ENCODE data around the gene DNAH6.

The DNAH6 gene

DNA sequence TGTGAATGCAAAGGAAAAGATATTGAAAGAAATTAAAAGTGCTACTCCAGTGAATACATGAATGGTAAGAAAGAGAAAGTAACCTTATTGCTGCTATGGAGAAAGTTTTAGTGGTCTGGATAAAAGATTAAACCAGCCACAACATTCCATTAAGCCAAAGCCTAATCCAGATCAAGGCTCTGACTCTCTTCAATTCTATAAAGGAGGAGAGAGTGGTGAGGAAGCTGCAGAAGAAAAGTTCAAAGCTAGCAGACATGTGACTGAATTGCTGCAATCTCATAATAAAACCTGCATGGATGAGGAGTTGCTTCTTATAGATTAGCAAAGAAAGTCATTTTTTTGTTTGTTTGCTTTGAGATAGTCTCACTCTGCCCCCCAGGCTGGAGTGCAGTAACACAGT, 130.2 kb downstream of the DNAH6 start:
- TF ChIP-seq, protein P1, sequence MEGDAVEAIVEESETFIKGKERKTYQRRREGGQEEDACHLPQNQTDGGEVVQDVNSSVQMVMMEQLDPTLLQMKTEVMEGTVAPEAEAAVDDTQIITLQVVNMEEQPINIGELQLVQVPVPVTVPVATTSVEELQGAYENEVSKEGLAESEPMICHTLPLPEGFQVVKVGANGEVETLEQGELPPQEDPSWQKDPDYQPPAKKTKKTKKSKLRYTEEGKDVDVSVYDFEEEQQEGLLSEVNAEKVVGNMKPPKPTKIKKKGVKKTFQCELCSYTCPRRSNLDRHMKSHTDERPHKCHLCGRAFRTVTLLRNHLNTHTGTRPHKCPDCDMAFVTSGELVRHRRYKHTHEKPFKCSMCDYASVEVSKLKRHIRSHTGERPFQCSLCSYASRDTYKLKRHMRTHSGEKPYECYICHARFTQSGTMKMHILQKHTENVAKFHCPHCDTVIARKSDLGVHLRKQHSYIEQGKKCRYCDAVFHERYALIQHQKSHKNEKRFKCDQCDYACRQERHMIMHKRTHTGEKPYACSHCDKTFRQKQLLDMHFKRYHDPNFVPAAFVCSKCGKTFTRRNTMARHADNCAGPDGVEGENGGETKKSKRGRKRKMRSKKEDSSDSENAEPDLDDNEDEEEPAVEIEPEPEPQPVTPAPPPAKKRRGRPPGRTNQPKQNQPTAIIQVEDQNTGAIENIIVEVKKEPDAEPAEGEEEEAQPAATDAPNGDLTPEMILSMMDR (IDR thresholded peaks at IDR 0.05; ENCODE audit: insufficient read depth, low read length, poor library complexity, severe bottlenecking), result no peak

DNA sequence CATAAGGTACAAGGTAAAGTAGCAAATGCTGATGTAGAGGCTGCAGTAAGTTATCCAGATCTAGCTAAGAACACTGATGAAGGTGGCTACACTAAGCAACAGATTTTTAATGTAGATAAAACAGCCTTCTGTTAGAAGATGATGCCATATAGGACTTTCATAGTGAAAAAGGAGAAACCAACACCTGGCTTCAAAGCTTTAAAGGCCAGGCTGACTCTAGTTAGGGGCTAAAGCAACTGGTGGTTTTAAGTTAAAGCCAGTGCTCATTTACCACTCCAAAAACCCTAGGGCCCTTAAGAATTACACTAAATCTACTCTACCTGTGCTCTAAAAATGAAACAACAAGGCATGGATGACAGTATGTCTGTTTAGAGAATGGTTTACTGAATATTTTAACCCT, 131.0 kb downstream of the DNAH6 start:
- Histone ChIP-seq H3K36me3 (ENCODE audit: control insufficient read depth, insufficient read depth, low read length) (no peaks in the 10 kb centered on the region), H3K4me3 (replicated peaks; ENCODE audit: low read depth, low read length) (no peak overlapping the region), H3K27me3 (replicated peaks; ENCODE audit: control insufficient read depth, insufficient read depth, low read length) (no peaks in the 10 kb centered on the region)
- TF ChIP-seq, protein P1 (IDR thresholded peaks at IDR 0.05; ENCODE audit: insufficient read depth, low read length, poor library complexity, severe bottlenecking), result no peak
- DNase-seq (ENCODE audit: extremely low read depth, insufficient read length), result no peak

More for the DNA sequence above, 130.2 kb downstream of the DNAH6 start:
- no peaks in the 10 kb centered on the region for H3K27me3 ChIP-seq (replicated peaks; ENCODE audit: control insufficient read depth, insufficient read depth, low read length)
- H3K36me3 ChIP-seq (ENCODE audit: control insufficient read depth, insufficient read depth, low read length), result no peaks in the 10 kb centered on the region
- no peak for DNase-seq (ENCODE audit: extremely low read depth, insufficient read length)
- H3K4me3 ChIP-seq (replicated peaks; ENCODE audit: low read depth, low read length), result no peak overlapping the region

DNA sequence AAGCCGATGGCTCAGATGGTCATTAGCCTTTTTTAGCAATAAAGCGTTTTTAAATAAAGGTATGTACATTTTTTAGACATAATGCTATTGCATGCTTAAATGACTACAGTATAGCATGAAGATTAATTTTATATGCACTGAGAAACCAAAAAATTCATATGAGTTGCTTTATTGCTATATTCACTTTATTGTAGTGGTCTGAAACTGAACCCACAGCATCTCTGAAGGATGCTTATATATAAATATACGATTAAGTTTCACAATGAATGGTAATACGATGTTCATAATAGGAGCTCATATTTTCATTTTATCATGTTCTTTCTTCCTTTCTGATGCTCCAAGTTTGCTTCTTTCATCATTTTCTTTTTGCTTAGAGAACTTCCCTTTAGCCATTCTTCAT, 132.8 kb downstream of the DNAH6 start:
- DNase-seq (ENCODE audit: extremely low read depth, insufficient read length), result no peak
- H3K27me3 ChIP-seq (replicated peaks; ENCODE audit: control insufficient read depth, insufficient read depth, low read length), result no peaks in the 10 kb centered on the region
- TF ChIP-seq, protein P1 (IDR thresholded peaks at IDR 0.05; ENCODE audit: insufficient read depth, low read length, poor library complexity, severe bottlenecking), result no peak

DNA sequence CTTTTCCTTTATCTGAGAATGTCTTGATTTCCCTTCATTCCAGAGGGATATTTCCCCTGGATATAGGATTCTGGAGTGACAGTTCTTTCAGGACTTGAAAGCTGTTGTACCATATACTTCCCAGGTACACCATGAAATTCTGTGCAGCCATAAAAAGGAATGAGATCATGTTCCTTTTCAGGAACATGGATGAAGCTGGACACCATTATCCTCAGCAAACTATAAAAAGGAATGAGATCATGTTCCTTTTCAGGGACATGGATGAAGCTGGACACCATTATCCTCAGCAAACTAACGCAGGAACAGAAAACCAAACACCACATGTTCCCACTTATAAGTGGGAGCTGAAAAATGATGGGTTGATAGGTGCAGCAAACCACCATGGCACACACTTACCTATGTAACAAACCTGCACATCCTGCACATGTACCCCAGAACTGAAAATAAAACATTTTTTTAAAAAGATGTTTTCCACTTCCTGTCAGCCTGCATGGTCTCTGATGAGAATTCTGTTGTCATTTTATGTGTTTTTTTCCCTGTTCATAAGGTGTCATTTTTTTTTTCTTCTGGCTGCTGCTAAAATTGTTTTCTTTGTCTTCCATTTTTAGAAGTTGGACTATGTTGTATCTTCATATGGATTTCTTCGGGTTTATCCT, 133.3 kb downstream of the DNAH6 start:
- H3K27me3 ChIP-seq (replicated peaks; ENCODE audit: control insufficient read depth, insufficient read depth, low read length), result no peaks in the 10 kb centered on the region
- H3K4me3 ChIP-seq (replicated peaks; ENCODE audit: low read depth, low read length), result no peak overlapping the region
- no peaks in the 10 kb centered on the region for H3K36me3 ChIP-seq (ENCODE audit: control insufficient read depth, insufficient read depth, low read length)
- TF ChIP-seq, protein P1 (IDR thresholded peaks at IDR 0.05; ENCODE audit: insufficient read depth, low read length, poor library complexity, severe bottlenecking), result no peak
- DNase-seq (ENCODE audit: extremely low read depth, insufficient read length), result no peak

More for the DNA sequence above, 132.8 kb downstream of the DNAH6 start:
- Histone ChIP-seq H3K4me3 (replicated peaks; ENCODE audit: low read depth, low read length) (no peak overlapping the region), H3K36me3 (ENCODE audit: control insufficient read depth, insufficient read depth, low read length) (no peaks in the 10 kb centered on the region)

DNA sequence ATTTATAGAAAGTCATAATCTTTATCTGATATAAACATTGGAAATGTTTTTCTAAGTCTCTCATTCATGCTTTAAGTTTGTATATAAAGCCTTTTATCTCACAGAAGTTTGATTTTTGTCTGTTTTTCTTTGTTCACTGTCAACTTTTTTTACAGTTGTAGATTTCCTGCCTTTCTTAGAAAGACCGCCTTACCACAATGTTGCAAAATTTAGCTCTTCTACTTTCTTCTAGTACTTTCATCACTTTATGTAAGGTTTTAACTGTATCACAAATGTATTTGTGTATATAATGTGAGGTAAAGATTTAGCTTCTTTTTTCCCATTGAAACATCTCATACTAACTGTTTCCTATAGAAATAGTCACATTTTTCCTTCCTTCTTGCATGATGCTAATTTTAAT, 136.1 kb downstream of the DNAH6 start:
- DNase-seq (ENCODE audit: extremely low read depth, insufficient read length), result no peak
- H3K27me3 ChIP-seq (replicated peaks; ENCODE audit: control insufficient read depth, insufficient read depth, low read length), result no peaks in the 10 kb centered on the region
- no peak overlapping the region for H3K4me3 ChIP-seq (replicated peaks; ENCODE audit: low read depth, low read length)
- H3K36me3 ChIP-seq (ENCODE audit: control insufficient read depth, insufficient read depth, low read length), result no peaks in the 10 kb centered on the region
- TF ChIP-seq, protein P1 (IDR thresholded peaks at IDR 0.05; ENCODE audit: insufficient read depth, low read length, poor library complexity, severe bottlenecking), result no peak

DNA sequence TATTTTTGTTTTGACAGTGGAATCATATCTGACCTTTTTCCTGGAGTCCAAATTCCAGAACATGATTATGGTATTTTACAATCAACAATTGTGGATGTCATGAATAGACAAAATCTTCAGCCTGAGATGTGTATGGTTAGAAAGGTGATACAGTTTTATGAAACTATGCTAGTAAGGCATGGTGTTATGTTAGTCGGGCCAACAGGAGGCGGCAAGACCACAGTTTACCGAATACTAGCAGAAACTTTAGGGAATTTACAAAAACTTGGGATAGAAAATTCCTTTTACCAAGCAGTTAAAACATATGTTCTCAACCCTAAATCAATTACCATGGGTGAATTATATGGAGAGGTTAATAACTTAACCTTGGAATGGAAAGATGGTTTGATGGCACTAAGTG, 137.0 kb downstream of the DNAH6 start:
- DNase-seq (ENCODE audit: extremely low read depth, insufficient read length), result no peak
- H3K36me3 ChIP-seq (ENCODE audit: control insufficient read depth, insufficient read depth, low read length), result no peaks in the 10 kb centered on the region
- TF ChIP-seq, protein P1 (IDR thresholded peaks at IDR 0.05; ENCODE audit: insufficient read depth, low read length, poor library complexity, severe bottlenecking), result no peak
- no peaks in the 10 kb centered on the region for H3K27me3 ChIP-seq (replicated peaks; ENCODE audit: control insufficient read depth, insufficient read depth, low read length)
- H3K4me3 ChIP-seq (replicated peaks; ENCODE audit: low read depth, low read length), result no peak overlapping the region

Measured in GM06990 (cell line).